ENCODE results near the gene TDRKH. TPM values are rescaled to one million over a fixed set of nuclear protein-coding genes. Genes with fewer than 3 reads are reported as not detected.
"Not testable (repeated sequence)": the region's sequence is repeated elsewhere in the genome, so short reads cannot be mapped to it uniquely, and the experiment has no call there.

TDRKH gene
- total and polyA plus RNA-seq, 5 donors: 3.4 to 7.5 (median 5.6) TPM

- H3K4me1 ChIP-seq (ENCODE audit: control insufficient read depth, insufficient read depth, low read length): no peaks in the 10 kb centered on the region
- H3K4me3 ChIP-seq (ENCODE audit: low read length): no peak overlapping the region
- no peaks in the 10 kb centered on the region for H3K27me3 ChIP-seq (ENCODE audit: control insufficient read depth, insufficient read depth)
- DNase-seq (no peak), ATAC-seq (no peak)
- no peak overlapping the region for H3K27ac ChIP-seq (ENCODE audit: low read length)
- H3K9me3 ChIP-seq (ENCODE audit: control insufficient read depth, low read length): no peaks in the 10 kb centered on the region
- intact Hi-C loops (cut with DNase I): no loop called here
- WGBS: 95% methylated on average over 7 of the region's 7 CpGs
Measured at GRCh38 chr1:151760597-151761385, 29.5 kb downstream of the TDRKH start.

- no peaks in the 10 kb centered on the region for H3K27me3 ChIP-seq (ENCODE audit: control insufficient read depth, insufficient read depth)
- H3K4me3 ChIP-seq (ENCODE audit: low read length): no peak overlapping the region
- no peaks in the 10 kb centered on the region for H3K4me1 ChIP-seq (ENCODE audit: control insufficient read depth, insufficient read depth, low read length)
- intact Hi-C loops (cut with DNase I): no loop called here
- H3K9me3 ChIP-seq (ENCODE audit: control insufficient read depth, low read length): no peaks in the 10 kb centered on the region
- no peak overlapping the region for H3K27ac ChIP-seq (ENCODE audit: low read length)
- ATAC-seq (no peak), DNase-seq (no peak)
Measured at GRCh38 chr1:151759241-151759640, 31.1 kb downstream of the TDRKH start.

GRCh38 chr1:151756291-151756690, 34.0 kb downstream of the TDRKH start:
- DNase-seq (no peak), ATAC-seq (peak in 1 of 2 donors; percentile 66)
- H3K27ac ChIP-seq (ENCODE audit: low read length): no peak overlapping the region
- 73% methylated on average over 1 of the region's 1 CpG for WGBS
- H3K27me3 ChIP-seq (ENCODE audit: control insufficient read depth, insufficient read depth): no peaks in the 10 kb centered on the region
- H3K4me1 ChIP-seq (ENCODE audit: control insufficient read depth, insufficient read depth, low read length): no peaks in the 10 kb centered on the region
- no peaks in the 10 kb centered on the region for H3K9me3 ChIP-seq (ENCODE audit: control insufficient read depth, low read length)
- intact Hi-C loops (cut with DNase I): no loop called here
- H3K4me3 ChIP-seq (ENCODE audit: low read length): no peak overlapping the region

GRCh38 chr1:151741516-151741915, 48.8 kb downstream of the TDRKH start:
- no peak for DNase-seq
- no peak overlapping the region for H3K27ac ChIP-seq (ENCODE audit: low read length)
- H3K9me3 ChIP-seq (ENCODE audit: control insufficient read depth, low read length): peaks cover 3% of the 10 kb centered on the region
- WGBS: 86% methylated on average over 4 of the region's 4 CpGs
- H3K4me1 ChIP-seq (ENCODE audit: control insufficient read depth, insufficient read depth, low read length): no peaks in the 10 kb centered on the region
- intact Hi-C loops (cut with DNase I): no loop called here
- H3K27me3 ChIP-seq (ENCODE audit: control insufficient read depth, insufficient read depth): no peaks in the 10 kb centered on the region
- H3K4me3 ChIP-seq (ENCODE audit: low read length): no peak overlapping the region
- no peak for ATAC-seq

- no peaks in the 10 kb centered on the region for H3K27me3 ChIP-seq (ENCODE audit: control insufficient read depth, insufficient read depth)
- intact Hi-C loops (cut with DNase I): loop anchor here (5.0 to 10.0 kb wide), 4 partner anchors 145 to 295 kb away; no protein-coding TSS in a partner anchor
- 53% methylated on average over 3 of the region's 3 CpGs for WGBS
- DNase-seq (no peak), ATAC-seq (no peak)
- H3K9me3 ChIP-seq (ENCODE audit: control insufficient read depth, low read length): peaks cover 3% of the 10 kb centered on the region
- no peaks in the 10 kb centered on the region for H3K4me1 ChIP-seq (ENCODE audit: control insufficient read depth, insufficient read depth, low read length)
- H3K27ac ChIP-seq (ENCODE audit: low read length): no peak overlapping the region
- H3K4me3 ChIP-seq (ENCODE audit: low read length): no peak overlapping the region
Measured at GRCh38 chr1:151739590-151740355, 50.5 kb downstream of the TDRKH start.

- no peaks in the 10 kb centered on the region for H3K4me1 ChIP-seq (ENCODE audit: control insufficient read depth, insufficient read depth, low read length)
- H3K27ac ChIP-seq (ENCODE audit: low read length): no peak overlapping the region
- H3K9me3 ChIP-seq (ENCODE audit: control insufficient read depth, low read length): peaks cover 3% of the 10 kb centered on the region
- intact Hi-C loops (cut with DNase I): loop anchor here (5.0 to 10.0 kb wide), 4 partner anchors 143 to 293 kb away; no protein-coding TSS in a partner anchor
- no peak overlapping the region for H3K4me3 ChIP-seq (ENCODE audit: low read length)
- ATAC-seq (no peak), DNase-seq (no peak)
- no peaks in the 10 kb centered on the region for H3K27me3 ChIP-seq (ENCODE audit: control insufficient read depth, insufficient read depth)
Measured at GRCh38 chr1:151737479-151737878, 52.8 kb downstream of the TDRKH start.

- no peaks in the 10 kb centered on the region for H3K4me1 ChIP-seq (ENCODE audit: control insufficient read depth, insufficient read depth, low read length)
- 76% methylated on average over 2 of the region's 2 CpGs for WGBS
- H3K9me3 ChIP-seq (ENCODE audit: control insufficient read depth, low read length): peaks cover 3% of the 10 kb centered on the region
- no peak overlapping the region for H3K4me3 ChIP-seq (ENCODE audit: low read length)
- no peak overlapping the region for H3K27ac ChIP-seq (ENCODE audit: low read length)
- H3K27me3 ChIP-seq (ENCODE audit: control insufficient read depth, insufficient read depth): no peaks in the 10 kb centered on the region
- intact Hi-C loops (cut with DNase I): loop anchor here (5.0 to 10.0 kb wide), 4 partner anchors 142 to 292 kb away; no protein-coding TSS in a partner anchor
- ATAC-seq (no peak), DNase-seq (no peak)
Measured at GRCh38 chr1:151737026-151737425, 53.3 kb downstream of the TDRKH start.

GRCh38 chr1:151733995-151734394, 56.3 kb downstream of the TDRKH start:
- DNase-seq; H3K27ac ChIP-seq (ENCODE audit: low read length); H3K4me1 ChIP-seq (ENCODE audit: control insufficient read depth, insufficient read depth, low read length); H3K9me3 ChIP-seq (ENCODE audit: control insufficient read depth, low read length); H3K27me3 ChIP-seq (ENCODE audit: control insufficient read depth, insufficient read depth); ATAC-seq; H3K4me3 ChIP-seq (ENCODE audit: low read length): not testable (repeated sequence)
- WGBS: 91% methylated on average over 9 of the region's 9 CpGs
- intact Hi-C loops (cut with DNase I): loop anchor here in 3 of 4 donors (2.0 to 10.0 kb wide), 5 partner anchors 41 to 289 kb away; no protein-coding TSS in a partner anchor

GRCh38 chr1:151733126-151733525, 57.2 kb downstream of the TDRKH start:
- Histone ChIP-seq H3K27me3 (ENCODE audit: control insufficient read depth, insufficient read depth) (no peaks in the 10 kb centered on the region), H3K27ac (ENCODE audit: low read length) (no peak overlapping the region), H3K4me3 (ENCODE audit: low read length) (no peak overlapping the region), H3K9me3 (ENCODE audit: control insufficient read depth, low read length) (peaks cover 3% of the 10 kb centered on the region), H3K4me1 (ENCODE audit: control insufficient read depth, insufficient read depth, low read length) (no peaks in the 10 kb centered on the region)
- intact Hi-C loops (cut with DNase I): loop anchor here in 3 of 4 donors (5.0 to 10.0 kb wide), 4 partner anchors 138 to 288 kb away; no protein-coding TSS in a partner anchor
- ATAC-seq (no peak), DNase-seq (no peak)
- 78% methylated on average over 3 of the region's 3 CpGs for whole genome bisulfite sequencing

- intact Hi-C loops (cut with DNase I): loop anchor here in 3 of 4 donors (5.0 to 10.0 kb wide), 4 partner anchors 135 to 285 kb away; no protein-coding TSS in a partner anchor
- ATAC-seq: no peak
- no peaks in the 10 kb centered on the region for H3K9me3 ChIP-seq (ENCODE audit: control insufficient read depth, low read length)
Measured at GRCh38 chr1:151729966-151730291, 60.4 kb downstream of the TDRKH start.

More at GRCh38 chr1:151729966-151730291, 60.4 kb downstream of the TDRKH start:
- no peaks in the 10 kb centered on the region for H3K27me3 ChIP-seq (ENCODE audit: control insufficient read depth, insufficient read depth)
- H3K27ac ChIP-seq (ENCODE audit: low read length): no peak overlapping the region
- DNase-seq: no peak
- H3K4me3 ChIP-seq (ENCODE audit: low read length): no peak overlapping the region
- no peaks in the 10 kb centered on the region for H3K4me1 ChIP-seq (ENCODE audit: control insufficient read depth, insufficient read depth, low read length)
- WGBS: 81% methylated on average over 4 of the region's 4 CpGs

Data from right cardiac atrium (tissue), 5 donors.